Gastroesophageal sphincter (tissue), 4 donors: ENCODE results near the gene PDIA5. TPM values are rescaled to one million over a fixed set of nuclear protein-coding genes. Genes with fewer than 3 reads are reported as not detected.

Source experiments
- ATAC-seq: fragments of 150-250 bp; one replicate; pipeline ENCODE4 v1.9.1; 2016; ENCODE audit warnings: mild to moderate bottlenecking, moderate library complexity
- H3K27ac ChIP-seq, 4 donors: fragments of 200-600 bp; sonication (generic) in 3 of 4; 1 replicate in 3 of 4; 2 replicates in 1 of 4; pipeline ENCODE4 v1.5.1; 2016 to 2019
- H3K27me3 ChIP-seq: fragments of 200-600 bp; sonication (generic); one replicate; pipeline ENCODE4 v1.5.1; 2019
- H3K36me3 ChIP-seq, 2 donors: fragments of 200-600 bp; sonication (generic); one replicate each; pipeline ENCODE4 v1.5.1; 2019; ENCODE audit warnings: control low read depth in 1 of 2
- H3K4me1 ChIP-seq, 3 donors: fragments of 200-600 bp; sonication (generic); 1 replicate in 2 of 3; 2 replicates in 1 of 3; pipeline ENCODE4 v1.5.1; 2016 to 2019; ENCODE audit warnings: control low read depth in 2 of 3
- H3K4me3 ChIP-seq, 2 donors: fragments of 200-600 bp; sonication (generic); one replicate each; pipeline ENCODE4 v1.5.1; 2019; ENCODE audit warnings: mild to moderate bottlenecking in 1 of 2, moderate library complexity in 1 of 2
- H3K9me3 ChIP-seq, 3 donors: fragments of 200-600 bp; sonication (generic); one replicate each; pipeline ENCODE4 v1.5.1; 2017 to 2019; ENCODE audit warnings: control low read depth in 2 of 3
- EP300 ChIP-seq: sonication (generic); formaldehyde crosslinking; IDR thresholded peaks from one replicate; pipeline ENCODE4 v1.6.1; 2017; ENCODE audit warnings: antibody characterized with exemption, mild to moderate bottlenecking
- POLR2A ChIP-seq, 2 donors: fragments of 450-650 bp; IDR thresholded peaks; one replicate each; pipeline ENCODE4 v1.6.1; 2017; ENCODE audit warnings: antibody characterized with exemption in 2 of 2, mild to moderate bottlenecking in 2 of 2, moderate library complexity in 1 of 2
- POLR2AphosphoS5 ChIP-seq: sonication (generic); formaldehyde crosslinking; IDR thresholded peaks from one replicate; pipeline ENCODE4 v1.6.1; 2017; ENCODE audit warnings: antibody characterized with exemption
- WGBS, 2 donors: methylation state at CpG; one replicate each; pipeline ENCODE4 v1.1.5; 2018; ENCODE audit warnings: low coverage in 1 of 2; 5-methylcytosine and 5-hydroxymethylcytosine counted together
- total RNA-seq, 4 donors: library from RNA; depleted of rRNA; stranded (reverse); fragments of >200 nt; gene quantifications; one replicate each; pipeline ENCODE4 v1.1.0, GENCODE V29; 2016
- TF ChIP-seq, protein P1 (sequence below), 4 experiments: fragments of 200-600 bp in 2 of 4; fragments of 450-650 bp in 2 of 4; sonication (generic) in 1 of 4; IDR thresholded peaks; one replicate each; pipeline ENCODE4 v1.5.1; 2017 to 2019; ENCODE audit warnings: antibody characterized with exemption in 4 of 4, mild to moderate bottlenecking in 2 of 4, moderate library complexity in 2 of 4

Gene PDIA5
- total RNA-seq, 4 donors from 2014 or later = 9.0 to 19.8 (median 16.9) TPM

DNA sequence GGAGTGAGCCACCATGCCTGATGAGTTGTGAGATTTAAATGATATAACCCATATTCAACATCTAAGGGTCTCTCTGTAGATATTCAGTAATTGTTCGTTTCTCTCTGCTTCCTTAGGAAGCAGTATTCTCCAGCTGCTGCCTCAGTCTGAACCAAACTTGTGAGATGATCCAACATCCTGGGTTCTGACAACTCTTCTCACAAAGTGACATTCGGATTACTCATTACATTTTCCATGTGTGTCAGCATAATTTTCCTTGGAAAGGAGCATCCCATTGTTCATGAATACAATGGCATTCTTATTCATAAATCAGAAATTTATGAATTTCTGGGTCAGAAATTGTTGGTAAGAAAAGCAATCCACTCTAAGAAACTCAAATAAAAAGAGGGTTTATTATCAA, 119.9 kb downstream of the PDIA5 start:
- Histone ChIP-seq H3K9me3 (no peaks in the 10 kb centered on the region), H3K4me1 (no peaks in the 10 kb centered on the region), H3K36me3 (no peaks in the 10 kb centered on the region), H3K4me3 (no peak overlapping the region), H3K27ac (no peak overlapping the region), H3K27me3 (no peaks in the 10 kb centered on the region)
- TF ChIP-seq, protein P1, sequence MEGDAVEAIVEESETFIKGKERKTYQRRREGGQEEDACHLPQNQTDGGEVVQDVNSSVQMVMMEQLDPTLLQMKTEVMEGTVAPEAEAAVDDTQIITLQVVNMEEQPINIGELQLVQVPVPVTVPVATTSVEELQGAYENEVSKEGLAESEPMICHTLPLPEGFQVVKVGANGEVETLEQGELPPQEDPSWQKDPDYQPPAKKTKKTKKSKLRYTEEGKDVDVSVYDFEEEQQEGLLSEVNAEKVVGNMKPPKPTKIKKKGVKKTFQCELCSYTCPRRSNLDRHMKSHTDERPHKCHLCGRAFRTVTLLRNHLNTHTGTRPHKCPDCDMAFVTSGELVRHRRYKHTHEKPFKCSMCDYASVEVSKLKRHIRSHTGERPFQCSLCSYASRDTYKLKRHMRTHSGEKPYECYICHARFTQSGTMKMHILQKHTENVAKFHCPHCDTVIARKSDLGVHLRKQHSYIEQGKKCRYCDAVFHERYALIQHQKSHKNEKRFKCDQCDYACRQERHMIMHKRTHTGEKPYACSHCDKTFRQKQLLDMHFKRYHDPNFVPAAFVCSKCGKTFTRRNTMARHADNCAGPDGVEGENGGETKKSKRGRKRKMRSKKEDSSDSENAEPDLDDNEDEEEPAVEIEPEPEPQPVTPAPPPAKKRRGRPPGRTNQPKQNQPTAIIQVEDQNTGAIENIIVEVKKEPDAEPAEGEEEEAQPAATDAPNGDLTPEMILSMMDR (IDR thresholded peaks at IDR 0.05) = no peak
- TF ChIP-seq EP300 (no peak), POLR2AphosphoS5 (no peak), POLR2A (IDR thresholded peaks at IDR 0.05) (no peak)
- WGBS, 2 donors = 37 to 43% methylated on average over 1 to 2 of the region's 2 CpGs
- no peak for ATAC-seq

GRCh38 chr3:123188058-123188457, 121.2 kb downstream of the PDIA5 start:
- Histone ChIP-seq H3K4me1 (no peaks in the 10 kb centered on the region), H3K4me3 (no peak overlapping the region), H3K27me3 (no peaks in the 10 kb centered on the region), H3K27ac (no peak overlapping the region), H3K36me3 (no peaks in the 10 kb centered on the region), H3K9me3 (no peaks in the 10 kb centered on the region)
- TF ChIP-seq POLR2A (IDR thresholded peaks at IDR 0.05) (no peak), POLR2AphosphoS5 (no peak), EP300 (no peak)
- TF ChIP-seq, protein P1 (IDR thresholded peaks at IDR 0.05) = no peak
- ATAC-seq = no peak
- WGBS, 2 donors = 80 to 93% methylated on average over 5 to 6 of the region's 6 CpGs

DNA sequence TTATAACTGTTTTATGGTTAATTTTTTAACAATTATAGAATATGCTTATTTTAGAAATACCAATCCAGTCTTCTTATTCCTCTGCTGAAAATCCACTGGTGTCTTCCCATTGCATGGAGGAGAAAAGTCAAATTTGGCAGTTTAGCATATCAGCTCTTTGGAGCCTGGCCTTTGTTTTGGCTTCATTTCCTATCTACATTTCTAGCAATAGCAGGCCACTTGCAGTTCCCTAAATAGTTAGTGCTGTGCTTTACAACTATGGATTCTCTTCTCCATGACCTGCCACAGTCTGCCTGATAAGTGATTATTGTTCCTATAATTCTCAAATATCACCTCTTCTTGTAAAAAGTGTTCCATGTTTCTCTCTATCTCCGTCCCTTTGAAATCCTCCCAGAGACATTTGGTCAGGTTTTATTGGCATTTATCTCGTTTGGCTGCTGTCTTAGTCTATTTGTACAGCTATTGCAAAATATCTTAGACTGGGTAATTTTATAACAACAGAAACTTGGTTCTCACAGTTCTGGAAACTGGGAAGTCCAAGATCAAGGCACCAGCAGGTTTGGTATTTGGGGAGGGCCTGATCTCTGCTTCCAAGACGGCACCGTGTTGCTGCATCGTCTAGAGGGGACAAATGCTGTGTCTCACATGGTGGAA, 126.8 kb downstream of the PDIA5 start:
- H3K4me3 ChIP-seq = no peak overlapping the region
- no peak for ATAC-seq
- no peaks in the 10 kb centered on the region for H3K36me3 ChIP-seq
- no peaks in the 10 kb centered on the region for H3K9me3 ChIP-seq
- H3K27ac ChIP-seq = no peak overlapping the region
- WGBS, 2 donors = 76 to 81% methylated on average over 2 to 5 of the region's 5 CpGs
- no peaks in the 10 kb centered on the region for H3K27me3 ChIP-seq
- H3K4me1 ChIP-seq = no peaks in the 10 kb centered on the region
- TF ChIP-seq, protein P1 (IDR thresholded peaks at IDR 0.05) = no peak
- TF ChIP-seq EP300 (no peak), POLR2AphosphoS5 (no peak), POLR2A (IDR thresholded peaks at IDR 0.05) (no peak)

- 22 to 27% methylated on average over 3 to 6 of the region's 10 CpGs for WGBS, 2 donors
- Histone ChIP-seq H3K4me3 (no peak overlapping the region), H3K27me3 (no peaks in the 10 kb centered on the region), H3K9me3 (no peaks in the 10 kb centered on the region), H3K4me1 (no peaks in the 10 kb centered on the region), H3K27ac (no peak overlapping the region), H3K36me3 (no peaks in the 10 kb centered on the region)
- peak; percentile 41 for ATAC-seq
- no peak for TF ChIP-seq POLR2A (IDR thresholded peaks at IDR 0.05)
- TF ChIP-seq, protein P1 (IDR thresholded peaks at IDR 0.05) = peak in 3 of 4 experiments; percentile 26 to 67 (median 26)
These were observed 127.7 kb downstream of the PDIA5 start for GRCh38 chr3:123194552-123194951.

GRCh38 chr3:123198372-123198771, 131.5 kb downstream of the PDIA5 start:
- no peaks in the 10 kb centered on the region for H3K27me3 ChIP-seq
- 91 to 100% methylated on average over 1 of the region's 1 CpG for WGBS, 2 donors
- H3K4me1 ChIP-seq = peaks cover 3 to 20% (median 8%) of the 10 kb centered on the region in 3 donors
- H3K27ac ChIP-seq = no peak overlapping the region
- no peaks in the 10 kb centered on the region for H3K36me3 ChIP-seq
- no peak for ATAC-seq
- H3K9me3 ChIP-seq = no peaks in the 10 kb centered on the region
- H3K4me3 ChIP-seq = no peak overlapping the region
- TF ChIP-seq POLR2AphosphoS5 (no peak), EP300 (no peak), POLR2A (IDR thresholded peaks at IDR 0.05) (no peak)
- TF ChIP-seq, protein P1 (IDR thresholded peaks at IDR 0.05) = no peak
